WTC11 (cell line): ENCODE results near the gene SAMSN1.

Source experiments
- CTCF ChIP-seq: fragments of 200-600 bp; IDR thresholded peaks from 2 replicates; pipeline ENCODE4 v1.8.0; 2022; ENCODE audit warnings: antibody characterized with exemption
- JUN ChIP-seq: sonication (generic); formaldehyde crosslinking; IDR thresholded peaks from 2 replicates; pipeline ENCODE4 v1.8.0; 2023; ENCODE audit warnings: mild to moderate bottlenecking, missing genetic modification reagents
- MAX ChIP-seq: sonication (generic); formaldehyde crosslinking; IDR thresholded peaks from 2 replicates; pipeline ENCODE4 v1.8.0; 2022; ENCODE audit warnings: mild to moderate bottlenecking, missing genetic modification reagents
- SP1 ChIP-seq: sonication (generic); formaldehyde crosslinking; conservative IDR thresholded peaks from 2 replicates; pipeline ENCODE4 v1.8.1; 2022; ENCODE audit warnings: missing genetic modification reagents
- TEAD1 ChIP-seq: sonication (generic); formaldehyde crosslinking; IDR thresholded peaks from 2 replicates; pipeline ENCODE4 v1.8.0; 2022; ENCODE audit warnings: mild to moderate bottlenecking, missing genetic modification reagents
- ZNF423 ChIP-seq: fragments of 250-450 bp; sonication (Bioruptor Pico); IDR thresholded peaks from 2 replicates; pipeline ENCODE4 v2.1.2; 2022; ENCODE audit warnings: mild to moderate bottlenecking, moderate library complexity

GRCh38 chr21:14454016-14455009 lies 91.8 kb downstream of the SAMSN1 start:
- TF ChIP-seq MAX (CRISPR knock-in tag) (no peak), CTCF (no peak), TEAD1 (no peak), ZNF423 (CRISPR knock-in tag) (no peak), SP1 (CRISPR knock-in tag) (no peak), JUN (CRISPR knock-in tag) (no peak)
